T-helper 1 cell treated with Interleukin-12 subunit alpha and Interleukin-12 subunit beta and Interleukin-4 antibody, amounts not matched to agents 30 μg/mL and 1 μg/mL, for 36 hours (primary cell): Measurements from ENCODE around the gene GSTK1.
"Not testable (repeated sequence)": the region's sequence is repeated elsewhere in the genome, so short reads cannot be mapped to it uniquely, and the experiment has no call there.

Source experiments
- H3K27ac Mint-ChIP-seq: one replicate; pipeline ENCODE4 v1.8.0; 2021; ENCODE audit warnings: mild to moderate bottlenecking, mixed read lengths
- H3K27me3 Mint-ChIP-seq: one replicate; pipeline ENCODE4 v1.8.0; 2021; ENCODE audit warnings: low read depth, mixed read lengths
- H3K36me3 Mint-ChIP-seq: one replicate; pipeline ENCODE4 v1.8.0; 2021; ENCODE audit warnings: low read depth, mixed read lengths
- H3K4me1 Mint-ChIP-seq: one replicate; pipeline ENCODE4 v1.8.0; 2021; ENCODE audit warnings: low read depth, mixed read lengths
- H3K4me3 Mint-ChIP-seq: one replicate; pipeline ENCODE4 v1.8.0; 2021; ENCODE audit warnings: mild to moderate bottlenecking, moderate library complexity, mixed read lengths
- H3K9me3 Mint-ChIP-seq: one replicate; pipeline ENCODE4 v1.8.0; 2021; ENCODE audit warnings: mixed read lengths

The GSTK1 gene

DNA sequence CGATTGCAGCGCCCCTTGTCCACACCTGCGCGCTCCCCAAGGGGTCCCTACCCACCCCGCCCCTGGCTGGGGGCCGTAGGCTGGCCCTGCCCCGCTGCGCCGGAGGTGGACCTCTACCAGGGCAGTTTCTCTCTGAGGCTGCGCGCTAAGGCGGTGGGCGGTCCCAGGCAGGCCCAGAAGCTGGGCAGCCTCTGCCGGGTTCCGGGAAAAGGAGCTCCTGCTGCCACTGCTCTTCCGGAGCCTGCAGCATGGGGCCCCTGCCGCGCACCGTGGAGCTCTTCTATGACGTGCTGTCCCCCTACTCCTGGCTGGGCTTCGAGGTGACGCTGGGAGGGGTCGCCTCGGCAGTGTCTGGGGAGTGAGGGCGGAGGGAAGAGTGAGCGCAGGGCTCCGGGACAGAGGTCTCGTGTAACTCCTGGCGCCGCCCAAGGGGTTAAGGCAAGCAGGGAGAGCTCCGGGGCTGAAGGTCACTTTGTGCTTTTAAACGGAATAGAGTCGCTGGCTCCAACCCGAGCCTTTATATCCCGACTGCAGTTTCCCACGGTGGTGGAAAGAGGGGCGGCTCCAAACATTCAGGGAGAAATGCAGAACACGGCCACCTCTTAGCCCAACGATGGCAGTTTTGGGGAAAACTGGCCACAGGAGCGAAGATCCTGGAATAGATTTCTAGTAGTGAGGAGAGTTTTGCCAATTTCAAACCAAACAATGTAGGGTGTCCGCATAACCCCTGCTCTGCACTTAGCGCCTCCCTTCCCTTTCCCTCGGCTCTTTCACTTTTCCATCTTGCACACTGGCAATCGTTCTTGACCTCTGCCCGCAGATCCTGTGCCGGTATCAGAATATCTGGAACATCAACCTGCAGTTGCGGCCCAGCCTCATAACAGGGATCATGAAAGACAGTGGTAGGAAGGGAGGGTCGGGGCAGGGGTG is at the start of gene GSTK1:
Gene GSTK1 (plus strand): TSS at position 176 of the 930 bp plus-strand sequence. CDS start 73 bp downstream, at position 249.
- H3K36me3 Mint-ChIP-seq, result peaks cover 38% of the 10 kb centered on the region
- H3K27me3 Mint-ChIP-seq, result no peaks in the 10 kb centered on the region
- H3K27ac Mint-ChIP-seq, result peak within 1 kb of the TSS; percentile 90
- peak within 1 kb of the TSS; percentile 97 for H3K4me3 Mint-ChIP-seq
- H3K4me1 Mint-ChIP-seq, result peaks cover 52% of the 10 kb centered on the region
- no peaks in the 10 kb centered on the region for H3K9me3 Mint-ChIP-seq

DNA sequence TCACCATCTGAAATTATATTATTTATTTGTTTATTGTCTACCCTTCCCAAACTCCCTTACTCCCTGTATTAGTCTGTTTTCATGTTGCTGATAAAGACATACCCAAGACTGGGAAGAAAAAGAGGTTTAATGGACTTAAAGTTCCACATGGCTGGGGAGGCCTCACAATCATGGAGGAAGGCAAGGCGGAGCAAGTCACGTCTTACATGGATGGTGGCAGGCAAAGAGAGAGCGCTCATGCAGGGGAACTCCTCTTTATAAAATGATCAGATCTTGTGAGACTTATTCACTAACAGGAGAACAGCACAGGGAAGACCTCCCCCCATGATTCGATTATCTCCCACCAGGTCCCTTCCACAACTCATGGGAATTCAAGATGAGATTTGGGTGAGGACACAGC is 49.8 kb upstream of the GSTK1 start:
- not testable (repeated sequence) for H3K9me3 Mint-ChIP-seq, H3K4me1 Mint-ChIP-seq, H3K27ac Mint-ChIP-seq, H3K4me3 Mint-ChIP-seq, H3K36me3 Mint-ChIP-seq
- H3K27me3 Mint-ChIP-seq, result peaks cover 13% of the 10 kb centered on the region

DNA sequence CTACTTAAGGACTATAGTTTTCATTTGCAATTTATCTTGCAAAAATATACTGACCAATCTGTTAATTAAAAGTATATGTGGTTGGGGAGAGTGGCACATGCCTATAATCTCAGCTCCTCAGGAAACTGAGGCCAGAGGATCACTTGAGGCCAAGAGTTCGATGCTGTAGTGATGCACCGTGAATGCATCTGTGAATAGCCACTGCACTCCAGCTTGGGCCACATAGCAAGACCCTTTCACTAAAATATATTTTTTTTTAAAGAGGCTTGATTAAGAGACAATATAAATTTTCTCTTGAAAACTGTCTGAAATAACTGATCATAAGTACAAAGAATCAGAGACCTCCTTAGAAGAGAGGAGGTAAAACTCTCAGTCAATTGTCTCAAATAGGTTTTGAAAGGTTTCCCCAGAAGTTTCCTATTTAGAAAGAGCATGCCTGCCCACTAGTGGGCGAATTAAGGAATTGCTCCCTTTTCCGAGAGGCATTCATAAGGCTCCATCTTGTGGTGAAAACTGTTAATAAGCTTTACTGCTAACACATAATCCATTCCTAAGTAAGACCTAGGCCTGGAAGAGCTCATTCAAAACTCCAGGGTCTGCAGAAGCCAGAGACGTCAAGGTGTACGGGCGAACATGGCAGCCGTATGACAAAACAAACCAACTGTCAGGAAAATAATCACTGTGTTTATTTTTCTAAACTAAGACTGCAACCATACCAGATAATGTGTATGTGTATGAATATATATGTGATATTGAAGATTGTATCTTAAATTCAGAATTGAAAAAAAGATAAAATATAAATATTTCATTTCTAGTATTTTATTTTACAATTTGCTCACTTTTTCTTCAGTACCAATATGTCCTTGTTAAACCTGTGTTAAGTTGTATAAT is 48.2 kb upstream of the GSTK1 start:
- H3K9me3 Mint-ChIP-seq, result no peaks in the 10 kb centered on the region
- no peak overlapping the region for H3K4me3 Mint-ChIP-seq
- peaks cover 22% of the 10 kb centered on the region for H3K27me3 Mint-ChIP-seq
- no peak overlapping the region for H3K27ac Mint-ChIP-seq
- no peaks in the 10 kb centered on the region for H3K4me1 Mint-ChIP-seq
- H3K36me3 Mint-ChIP-seq, result no peaks in the 10 kb centered on the region

DNA sequence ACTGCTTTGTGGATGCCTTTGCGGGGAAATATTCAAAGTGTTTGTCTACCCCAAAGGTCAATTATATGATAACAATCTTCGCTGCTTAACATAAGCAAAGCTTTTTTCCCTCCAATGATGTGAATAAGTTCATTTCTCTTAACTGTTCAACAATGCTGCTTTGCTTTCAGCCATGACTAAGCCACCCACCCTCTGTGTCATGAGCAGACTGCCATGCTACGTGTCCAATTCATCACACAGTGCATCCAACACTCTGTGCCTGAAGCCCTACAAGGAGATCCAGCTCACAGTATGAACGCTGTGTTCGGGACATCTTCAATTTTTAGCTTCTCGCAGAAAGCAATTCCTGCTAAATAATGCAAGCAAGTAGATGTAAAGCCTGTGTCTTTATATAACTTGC is 47.1 kb upstream of the GSTK1 start:
- no peaks in the 10 kb centered on the region for H3K36me3 Mint-ChIP-seq
- no peak overlapping the region for H3K27ac Mint-ChIP-seq
- H3K27me3 Mint-ChIP-seq, result peaks cover 22% of the 10 kb centered on the region
- H3K9me3 Mint-ChIP-seq, result no peaks in the 10 kb centered on the region
- no peaks in the 10 kb centered on the region for H3K4me1 Mint-ChIP-seq
- no peak overlapping the region for H3K4me3 Mint-ChIP-seq

DNA sequence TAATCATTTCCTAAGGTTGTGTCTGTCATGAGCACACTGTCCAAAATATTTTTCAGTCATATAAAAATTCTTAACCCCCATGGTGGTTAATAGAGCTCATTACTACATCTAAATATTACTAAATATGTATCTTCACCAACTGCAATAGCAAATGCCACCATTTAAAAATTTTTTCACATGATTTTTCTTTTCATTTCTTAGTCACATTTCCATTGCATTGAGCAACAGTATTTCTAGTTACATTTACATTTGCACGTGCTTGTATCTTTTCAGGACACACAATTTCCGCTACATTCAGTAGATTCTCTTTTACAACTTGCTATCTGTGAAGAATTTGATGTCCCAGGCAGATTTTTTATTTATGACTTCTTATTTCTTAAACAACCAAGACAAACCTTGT is 46.6 kb upstream of the GSTK1 start:
- H3K27ac Mint-ChIP-seq, result no peak overlapping the region
- peaks cover 28% of the 10 kb centered on the region for H3K27me3 Mint-ChIP-seq
- H3K36me3 Mint-ChIP-seq, result no peaks in the 10 kb centered on the region
- H3K4me3 Mint-ChIP-seq, result no peak overlapping the region
- H3K4me1 Mint-ChIP-seq, result no peaks in the 10 kb centered on the region
- H3K9me3 Mint-ChIP-seq, result no peaks in the 10 kb centered on the region

DNA sequence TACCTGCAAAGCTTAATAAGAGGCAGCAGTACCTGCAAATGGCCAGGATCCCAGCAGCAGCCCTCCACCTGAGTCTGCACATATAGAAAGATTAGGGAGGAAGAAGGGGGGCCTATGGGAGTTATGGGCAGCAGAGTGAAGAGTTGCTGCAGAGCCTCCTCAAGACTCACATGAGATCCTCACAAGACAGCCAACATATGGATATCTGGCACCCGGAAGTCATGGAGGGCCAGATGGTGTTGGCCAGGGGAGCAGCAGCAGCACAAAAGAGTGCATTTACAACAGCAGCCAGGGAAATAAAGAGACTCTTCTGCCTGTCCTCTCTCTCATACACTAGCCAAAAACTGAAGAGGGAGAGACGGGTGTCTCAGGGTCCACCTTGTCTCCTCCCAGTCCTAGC is 45.4 kb upstream of the GSTK1 start:
- Mint-ChIP-seq H3K27ac (no peak overlapping the region), H3K36me3 (no peaks in the 10 kb centered on the region), H3K9me3 (no peaks in the 10 kb centered on the region), H3K4me3 (no peak overlapping the region), H3K27me3 (peaks cover 38% of the 10 kb centered on the region), H3K4me1 (no peaks in the 10 kb centered on the region)

DNA sequence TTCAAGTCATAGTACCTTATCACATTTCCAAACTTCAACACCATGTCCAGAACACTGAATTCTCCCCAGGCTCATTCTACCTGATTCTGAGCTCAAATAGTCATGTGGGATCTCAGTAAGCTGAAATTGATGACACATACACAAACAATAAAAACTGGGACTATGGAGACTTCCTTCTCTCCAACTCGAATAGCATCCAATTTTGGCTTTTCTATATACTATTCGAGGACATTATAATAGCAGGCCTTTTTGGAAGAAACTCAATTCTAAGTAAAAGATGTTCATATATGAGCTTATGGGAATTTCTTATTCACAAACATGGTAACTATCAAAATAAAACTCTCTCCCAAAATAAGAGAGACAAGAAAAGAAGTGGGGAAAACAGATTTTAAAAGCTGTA is 42.0 kb upstream of the GSTK1 start:
- no peaks in the 10 kb centered on the region for H3K4me1 Mint-ChIP-seq
- no peak overlapping the region for H3K27ac Mint-ChIP-seq
- no peaks in the 10 kb centered on the region for H3K36me3 Mint-ChIP-seq
- H3K27me3 Mint-ChIP-seq, result peaks cover 54% of the 10 kb centered on the region
- no peaks in the 10 kb centered on the region for H3K9me3 Mint-ChIP-seq
- H3K4me3 Mint-ChIP-seq, result no peak overlapping the region

DNA sequence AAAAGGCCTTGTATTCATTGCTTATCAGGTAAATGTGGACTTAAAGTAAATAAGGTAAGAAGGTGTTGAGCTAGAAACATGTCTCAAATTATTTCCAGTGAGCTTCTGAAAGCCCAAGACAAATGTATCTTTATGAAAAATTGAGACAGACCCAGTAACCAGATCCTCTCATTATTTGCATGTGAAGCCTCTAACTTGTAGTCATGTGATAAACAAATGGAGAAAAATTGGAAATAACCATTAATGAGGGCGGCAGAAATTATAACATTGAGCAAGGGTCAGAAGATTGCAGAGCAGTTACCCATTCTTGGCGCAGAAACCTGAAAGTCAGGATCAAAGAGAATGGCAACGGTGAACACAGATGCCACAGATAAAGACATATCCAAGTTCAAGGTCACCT is 41.5 kb upstream of the GSTK1 start, which contains the start of gene TAS2R40:
Gene TAS2R40 (plus strand): TSS at position 301 of the 400 bp plus-strand sequence. CDS start 42 bp downstream, at position 343.
- Mint-ChIP-seq H3K4me3 (no peak within 1 kb of the TSS), H3K27ac (no peak within 1 kb of the TSS), H3K9me3 (no peaks in the 10 kb centered on the region), H3K36me3 (no peaks in the 10 kb centered on the region), H3K4me1 (no peaks in the 10 kb centered on the region), H3K27me3 (peaks cover 59% of the 10 kb centered on the region)

DNA sequence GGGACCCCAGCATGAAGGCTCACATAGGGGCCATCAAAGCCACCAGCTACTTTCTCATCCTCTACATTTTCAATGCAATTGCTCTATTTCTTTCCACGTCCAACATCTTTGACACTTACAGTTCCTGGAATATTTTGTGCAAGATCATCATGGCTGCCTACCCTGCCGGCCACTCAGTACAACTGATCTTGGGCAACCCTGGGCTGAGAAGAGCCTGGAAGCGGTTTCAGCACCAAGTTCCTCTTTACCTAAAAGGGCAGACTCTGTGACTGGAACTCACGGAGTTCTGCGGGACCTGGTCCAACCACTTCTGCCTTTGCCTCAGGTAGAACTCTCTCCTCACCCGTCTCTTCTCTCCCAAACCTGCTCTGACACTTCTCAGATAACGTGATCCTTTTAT is 40.5 kb upstream of the GSTK1 start:
- H3K27me3 Mint-ChIP-seq, result peaks cover 53% of the 10 kb centered on the region
- no peak overlapping the region for H3K27ac Mint-ChIP-seq
- no peak overlapping the region for H3K4me3 Mint-ChIP-seq
- H3K4me1 Mint-ChIP-seq, result no peaks in the 10 kb centered on the region
- H3K36me3 Mint-ChIP-seq, result no peaks in the 10 kb centered on the region
- no peaks in the 10 kb centered on the region for H3K9me3 Mint-ChIP-seq

DNA sequence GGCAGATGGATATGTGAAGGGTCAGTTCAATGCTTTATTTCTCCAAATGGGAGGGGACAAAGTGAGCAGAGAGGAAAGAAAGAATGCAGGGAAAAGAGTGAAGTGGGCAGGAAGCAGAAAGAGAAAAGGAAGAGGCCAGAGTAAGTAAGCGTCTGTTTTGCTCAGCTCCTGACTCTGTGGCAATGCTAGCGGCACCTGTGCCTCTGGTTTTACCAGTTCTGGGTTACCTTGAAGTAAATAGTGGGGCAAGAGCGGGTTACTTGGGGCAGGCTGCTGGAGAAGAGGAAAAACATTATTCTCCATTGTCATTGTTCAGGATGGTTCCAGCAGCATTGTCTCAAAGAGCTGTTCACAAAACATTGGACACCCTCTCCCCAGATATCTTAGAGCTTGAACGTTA is 39.5 kb upstream of the GSTK1 start:
- H3K27me3 Mint-ChIP-seq, result peaks cover 45% of the 10 kb centered on the region
- no peak overlapping the region for H3K4me3 Mint-ChIP-seq
- no peaks in the 10 kb centered on the region for H3K9me3 Mint-ChIP-seq
- H3K4me1 Mint-ChIP-seq, result no peaks in the 10 kb centered on the region
- H3K36me3 Mint-ChIP-seq, result no peaks in the 10 kb centered on the region
- no peak overlapping the region for H3K27ac Mint-ChIP-seq

DNA sequence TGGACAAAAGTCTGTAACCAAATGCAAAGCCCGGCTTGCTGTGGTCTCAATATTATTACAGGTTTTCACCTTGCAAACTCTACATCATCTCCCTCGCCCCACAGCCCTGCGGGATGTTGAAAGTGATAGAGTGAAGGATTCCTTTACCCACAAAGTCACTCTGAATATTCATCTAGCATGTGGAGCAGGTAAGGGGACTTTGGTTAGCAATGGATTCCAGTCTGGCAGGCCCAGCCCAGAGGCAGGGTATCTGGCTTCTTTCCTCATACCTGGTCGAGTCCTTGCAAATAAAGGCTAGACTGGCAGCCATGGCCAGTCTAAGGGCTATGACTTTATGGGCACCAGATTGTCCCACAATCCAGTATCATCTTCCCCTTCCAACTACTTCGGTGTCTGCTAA is 38.2 kb upstream of the GSTK1 start:
- no peak overlapping the region for H3K4me3 Mint-ChIP-seq
- no peaks in the 10 kb centered on the region for H3K4me1 Mint-ChIP-seq
- no peaks in the 10 kb centered on the region for H3K9me3 Mint-ChIP-seq
- H3K27ac Mint-ChIP-seq, result no peak overlapping the region
- H3K27me3 Mint-ChIP-seq, result peaks cover 40% of the 10 kb centered on the region
- H3K36me3 Mint-ChIP-seq, result no peaks in the 10 kb centered on the region

DNA sequence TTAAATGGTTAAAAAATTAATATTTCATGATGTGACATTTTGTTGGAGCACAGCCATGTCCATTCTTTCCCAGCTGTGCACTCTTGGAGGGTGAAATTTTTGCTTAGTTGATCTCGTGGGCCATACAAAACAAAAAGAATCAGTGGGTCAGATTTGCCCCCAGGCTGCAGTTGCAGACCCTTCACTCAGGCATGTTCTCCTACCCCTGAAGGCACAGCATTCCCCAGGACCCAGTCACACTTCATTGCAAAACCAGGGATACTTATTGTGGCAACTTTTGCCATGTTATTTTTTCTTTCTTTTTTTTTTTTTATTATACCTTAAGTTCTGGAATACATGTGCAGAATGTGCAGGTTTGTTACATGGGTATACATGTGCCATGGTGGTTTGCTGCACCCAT is 35.4 kb upstream of the GSTK1 start:
- H3K27me3 Mint-ChIP-seq, result peaks cover 32% of the 10 kb centered on the region
- H3K36me3 Mint-ChIP-seq, result no peaks in the 10 kb centered on the region
- no peaks in the 10 kb centered on the region for H3K4me1 Mint-ChIP-seq
- no peak overlapping the region for H3K27ac Mint-ChIP-seq
- H3K9me3 Mint-ChIP-seq, result no peaks in the 10 kb centered on the region
- no peak overlapping the region for H3K4me3 Mint-ChIP-seq

DNA sequence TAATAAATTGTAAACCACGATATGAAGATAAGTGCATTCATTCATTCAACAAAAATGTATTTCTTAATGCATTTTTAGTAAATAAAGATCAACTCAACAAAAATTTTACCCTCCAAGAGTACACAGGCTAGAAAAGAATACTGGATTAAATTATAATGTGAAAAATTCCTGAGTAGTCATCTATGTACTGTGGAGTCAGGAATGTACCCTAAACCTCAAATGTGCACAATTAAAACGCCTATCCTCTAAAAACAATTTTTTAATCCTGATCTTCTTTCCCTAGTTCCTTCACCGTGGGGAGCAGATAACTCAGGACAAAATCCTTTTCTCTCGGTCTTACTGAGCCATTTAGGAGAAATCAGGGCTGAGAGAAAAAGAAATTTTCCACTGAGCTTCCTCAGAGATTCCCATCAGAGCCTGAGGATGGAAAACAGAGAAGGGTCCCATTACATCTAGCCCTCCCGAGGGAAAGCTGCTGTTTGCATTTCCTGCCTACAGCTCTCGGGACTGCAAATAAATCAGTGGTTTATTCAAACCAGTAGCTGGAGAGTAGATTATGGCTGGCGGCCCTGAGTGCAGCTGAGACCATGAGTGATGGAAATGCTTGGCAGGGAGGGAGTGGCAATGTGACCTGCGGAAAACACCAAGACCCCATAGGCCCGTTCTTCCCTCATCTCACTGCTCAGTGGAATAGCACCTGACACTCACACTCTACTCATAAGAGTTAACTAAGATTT is 34.0 kb upstream of the GSTK1 start:
- no peaks in the 10 kb centered on the region for H3K36me3 Mint-ChIP-seq
- H3K9me3 Mint-ChIP-seq, result no peaks in the 10 kb centered on the region
- H3K4me3 Mint-ChIP-seq, result no peak overlapping the region
- H3K4me1 Mint-ChIP-seq, result no peaks in the 10 kb centered on the region
- H3K27ac Mint-ChIP-seq, result no peak overlapping the region
- peaks cover 34% of the 10 kb centered on the region for H3K27me3 Mint-ChIP-seq
